Measurements from ENCODE around the gene LETM1. TPM values are rescaled to one million over a fixed set of nuclear protein-coding genes. Genes with fewer than 3 reads are reported as not detected.

LETM1 gene
- total and polyA plus RNA-seq, 2 of the 13 experiments (the other 11 are each of a cell fraction or from before 2014, with no cell fraction given): 9.7 to 41.6 TPM

GRCh38 chr4:1809754-1810502 is 46.0 kb downstream of the LETM1 start (continued):
- TF ChIP-seq HMGXB4 (CRISPR knock-in tag; IDR thresholded peaks at IDR 0.05; ENCODE audit: borderline replicate concordance in 1 of 2, low read depth in 1 of 2): peak; percentile 86 to 93
- TF ChIP-seq LRRFIP1 (CRISPR knock-in tag; conservative IDR thresholded peaks at IDR 0.05): no peak
- no peak for TF ChIP-seq MED13 (CRISPR knock-in tag; IDR thresholded peaks at IDR 0.05)
- TF ChIP-seq ZNF800 (CRISPR knock-in tag; IDR thresholded peaks at IDR 0.05): no peak
- TF ChIP-seq TARDBP (CRISPR knock-in tag; IDR thresholded peaks at IDR 0.05): peak; percentile 81
- peak; percentile 51 for TF ChIP-seq YY1 (IDR thresholded peaks at IDR 0.05; ENCODE audit: insufficient read depth, insufficient replicate concordance, low read depth, low read length)
- TF ChIP-seq BCLAF1 (IDR thresholded peaks at IDR 0.05): no peak
- no peak for TF ChIP-seq FOXP1 (IDR thresholded peaks at IDR 0.05)
- TF ChIP-seq FOXP1 (CRISPR knock-in tag; IDR thresholded peaks at IDR 0.05): no peak
- no peak for TF ChIP-seq ATF7 (IDR thresholded peaks at IDR 0.05)
- no peak; the same call in 1 of the 2 replicates for TF ChIP-seq ATF7 (CRISPR knock-in tag; IDR thresholded peaks at IDR 0.05)
- no peak for TF ChIP-seq MTF2 (CRISPR knock-in tag; IDR thresholded peaks at IDR 0.05; ENCODE audit: borderline replicate concordance)
- TF ChIP-seq AHR (CRISPR knock-in tag; IDR thresholded peaks at IDR 0.05): no peak
- TF ChIP-seq ISL2 (CRISPR knock-in tag; IDR thresholded peaks at IDR 0.05): peak; percentile 12; the same call in 1 of the 2 replicates
- TF ChIP-seq MAFF (IDR thresholded peaks at IDR 0.05; ENCODE audit: low read depth, low read length): no peak
- TF ChIP-seq ZUFSP (CRISPR knock-in tag; IDR thresholded peaks at IDR 0.05; ENCODE audit: borderline replicate concordance): no peak
- no peak for TF ChIP-seq ZNF878 (CRISPR knock-in tag; IDR thresholded peaks at IDR 0.05)
- TF ChIP-seq DMAP1 (CRISPR knock-in tag; IDR thresholded peaks at IDR 0.05): 0 out of 2 replicates have a peak, but pooled peaks have one; percentile 19
- TF ChIP-seq SRSF1 (optimal IDR thresholded peaks at IDR 0.05; ENCODE audit: low read depth, low read length): peak; percentile 74
